Central memory CD8-positive, alpha-beta T cell (primary cell): ENCODE measurements around the gene TMEM107.

Experiments used
- ATAC-seq: fragments of 150-1000 bp; cut with Tn5 transposase; replicated peaks from 2 replicates; pipeline ENCODE4 v1.10.0; 2022; ENCODE audit warnings: mild to moderate bottlenecking, moderate FRiP score, moderate number of reproducible peaks; ENCODE audit not compliant: poor library complexity, severe bottlenecking; ENCODE audit errors: extremely low read depth
- DNase-seq, 2 donors: peaks; one replicate each; pipeline ENCODE4 v3.0.0; 2021; ENCODE audit warnings: low spot score in 2 of 2
- H3K27ac Mint-ChIP-seq: one replicate; pipeline ENCODE4 v1.8.0; 2022; ENCODE audit warnings: low read depth, mild to moderate bottlenecking, moderate library complexity, mixed read lengths
- H3K27me3 Mint-ChIP-seq: one replicate; pipeline ENCODE4 v1.8.0; 2022; ENCODE audit warnings: mixed read lengths
- H3K36me3 Mint-ChIP-seq: one replicate; pipeline ENCODE4 v1.8.0; 2022; ENCODE audit warnings: mild to moderate bottlenecking, moderate library complexity, mixed read lengths; ENCODE audit not compliant: insufficient read depth
- H3K4me1 Mint-ChIP-seq: one replicate; pipeline ENCODE4 v1.8.0; 2022; ENCODE audit warnings: mixed read lengths
- H3K4me3 Mint-ChIP-seq: one replicate; pipeline ENCODE4 v1.8.0; 2022; ENCODE audit warnings: mild to moderate bottlenecking, moderate library complexity, mixed read lengths
- H3K9me3 Mint-ChIP-seq: one replicate; pipeline ENCODE4 v1.8.0; 2022; ENCODE audit warnings: mixed read lengths

Gene TMEM107

GRCh38 chr17:8140065-8141029, 35.8 kb downstream of the TMEM107 start:
- Mint-ChIP-seq H3K4me1 (no peaks in the 10 kb centered on the region), H3K27me3 (no peaks in the 10 kb centered on the region), H3K9me3 (no peaks in the 10 kb centered on the region), H3K36me3 (peaks cover 44% of the 10 kb centered on the region), H3K27ac (peak overlapping the region; percentile 91), H3K4me3 (peak overlapping the region; percentile 44)
- DNase-seq (no peak), ATAC-seq (no peak)

GRCh38 chr17:8138672-8139371, 37.4 kb downstream of the TMEM107 start:
- Mint-ChIP-seq H3K4me1 (no peaks in the 10 kb centered on the region), H3K27ac (no peak overlapping the region), H3K27me3 (no peaks in the 10 kb centered on the region), H3K9me3 (no peaks in the 10 kb centered on the region), H3K4me3 (no peak overlapping the region), H3K36me3 (peaks cover 31% of the 10 kb centered on the region)
- DNase-seq (peak; percentile 98), ATAC-seq (peak; percentile 89)

GRCh38 chr17:8138374-8138671, 37.9 kb downstream of the TMEM107 start:
- Mint-ChIP-seq H3K27me3 (no peaks in the 10 kb centered on the region), H3K36me3 (peaks cover 26% of the 10 kb centered on the region), H3K4me3 (no peak overlapping the region), H3K27ac (no peak overlapping the region), H3K4me1 (no peaks in the 10 kb centered on the region), H3K9me3 (no peaks in the 10 kb centered on the region)
- ATAC-seq (no peak), DNase-seq (no peak)

GRCh38 chr17:8137645-8138373, 38.4 kb downstream of the TMEM107 start:
- H3K4me3 Mint-ChIP-seq, result no peak overlapping the region
- DNase-seq (no peak), ATAC-seq (no peak)
- H3K9me3 Mint-ChIP-seq, result no peaks in the 10 kb centered on the region
- H3K4me1 Mint-ChIP-seq, result no peaks in the 10 kb centered on the region
- no peak overlapping the region for H3K27ac Mint-ChIP-seq
- peaks cover 21% of the 10 kb centered on the region for H3K36me3 Mint-ChIP-seq
- H3K27me3 Mint-ChIP-seq, result no peaks in the 10 kb centered on the region

- H3K27me3 Mint-ChIP-seq, result no peaks in the 10 kb centered on the region
- no peak overlapping the region for H3K27ac Mint-ChIP-seq
- no peaks in the 10 kb centered on the region for H3K4me1 Mint-ChIP-seq
Observed at GRCh38 chr17:8133941-8134340, 42.2 kb downstream of the TMEM107 start.

GRCh38 chr17:8133399-8133798, 42.8 kb downstream of the TMEM107 start:
- Mint-ChIP-seq H3K4me1 (no peaks in the 10 kb centered on the region), H3K4me3 (no peak overlapping the region)

More at GRCh38 chr17:8133941-8134340, 42.2 kb downstream of the TMEM107 start:
- no peak overlapping the region for H3K4me3 Mint-ChIP-seq
- H3K9me3 Mint-ChIP-seq, result no peaks in the 10 kb centered on the region
- H3K36me3 Mint-ChIP-seq, result peaks cover 6% of the 10 kb centered on the region
- DNase-seq, result no peak
- ATAC-seq, result no peak

DNA sequence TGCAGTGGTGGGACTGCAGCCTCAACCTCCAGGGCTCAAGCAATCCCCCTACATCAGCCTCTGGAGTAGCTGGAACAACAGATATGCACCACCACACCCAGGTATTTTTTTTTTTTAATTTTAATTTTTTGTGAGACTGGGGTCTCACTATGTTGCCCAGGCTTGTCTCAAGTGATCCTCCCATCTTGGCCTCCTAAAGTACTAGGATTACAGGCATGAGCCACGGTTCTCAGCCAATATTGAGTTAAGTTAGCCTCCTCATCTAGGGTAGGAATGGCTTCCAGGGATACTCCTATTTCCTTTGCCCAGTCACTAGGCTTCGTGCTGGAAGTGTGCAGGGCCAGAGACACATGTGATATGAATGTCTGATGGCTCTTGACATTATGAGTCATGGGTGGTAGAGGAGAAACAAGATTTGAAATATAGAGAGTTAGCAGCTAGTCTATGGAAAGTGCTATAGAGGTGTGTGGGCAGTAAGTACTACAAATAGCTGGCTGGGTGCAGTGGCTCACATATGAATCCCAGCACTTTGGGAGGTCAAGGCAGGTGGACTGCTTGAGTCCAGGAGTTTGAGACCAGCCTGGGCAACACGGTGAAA, 44.2 kb downstream of the TMEM107 start:
- peaks cover 7% of the 10 kb centered on the region for H3K27me3 Mint-ChIP-seq

More at GRCh38 chr17:8133399-8133798, 42.8 kb downstream of the TMEM107 start:
- DNase-seq (no peak), ATAC-seq (no peak)
- Mint-ChIP-seq H3K9me3 (no peaks in the 10 kb centered on the region), H3K36me3 (peaks cover 6% of the 10 kb centered on the region), H3K27me3 (no peaks in the 10 kb centered on the region), H3K27ac (no peak overlapping the region)

DNA sequence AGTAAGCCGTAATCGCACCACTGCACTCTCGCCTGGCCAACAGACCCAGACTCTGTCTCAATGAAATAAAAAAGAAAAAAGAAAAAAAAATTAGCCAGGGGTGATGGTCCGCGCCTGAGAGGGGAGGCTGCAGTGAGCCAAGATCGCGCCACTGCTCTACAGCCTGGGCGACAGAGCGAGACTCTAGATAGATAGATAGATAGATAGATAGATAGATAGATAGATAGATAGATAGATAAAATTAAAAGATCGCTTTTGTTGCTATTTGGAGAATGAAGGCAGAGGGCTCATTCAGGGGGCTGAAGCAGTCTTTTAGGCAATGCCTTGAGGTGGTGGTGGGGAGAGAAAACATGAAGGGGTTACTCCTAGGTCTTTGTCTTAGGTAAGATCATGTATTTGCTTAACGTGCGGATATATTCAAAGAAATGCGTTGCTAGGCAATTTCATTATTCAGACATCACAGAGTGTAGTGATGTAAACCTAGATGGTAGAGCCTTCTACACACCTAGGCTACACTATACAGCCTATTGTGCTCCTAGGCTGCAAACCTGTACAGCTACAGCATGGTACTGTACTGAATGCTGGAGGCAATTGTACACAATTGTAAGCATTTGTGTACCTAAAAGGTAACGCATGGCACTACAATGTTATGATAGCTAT, 47.9 kb downstream of the TMEM107 start:
- ATAC-seq (no peak), DNase-seq (no peak)
- H3K27me3 Mint-ChIP-seq, result peaks cover 36% of the 10 kb centered on the region
- H3K36me3 Mint-ChIP-seq, result peaks cover 30% of the 10 kb centered on the region
- H3K4me1 Mint-ChIP-seq, result peaks cover 42% of the 10 kb centered on the region
- no peaks in the 10 kb centered on the region for H3K9me3 Mint-ChIP-seq
- H3K4me3 Mint-ChIP-seq, result no peak overlapping the region
- H3K27ac Mint-ChIP-seq, result no peak overlapping the region

More for the DNA sequence above, 44.2 kb downstream of the TMEM107 start:
- Mint-ChIP-seq H3K27ac (no peak overlapping the region), H3K4me3 (no peak overlapping the region), H3K36me3 (peaks cover 5% of the 10 kb centered on the region), H3K4me1 (peaks cover 5% of the 10 kb centered on the region), H3K9me3 (no peaks in the 10 kb centered on the region)
- no peak for DNase-seq
- no peak for ATAC-seq

DNA sequence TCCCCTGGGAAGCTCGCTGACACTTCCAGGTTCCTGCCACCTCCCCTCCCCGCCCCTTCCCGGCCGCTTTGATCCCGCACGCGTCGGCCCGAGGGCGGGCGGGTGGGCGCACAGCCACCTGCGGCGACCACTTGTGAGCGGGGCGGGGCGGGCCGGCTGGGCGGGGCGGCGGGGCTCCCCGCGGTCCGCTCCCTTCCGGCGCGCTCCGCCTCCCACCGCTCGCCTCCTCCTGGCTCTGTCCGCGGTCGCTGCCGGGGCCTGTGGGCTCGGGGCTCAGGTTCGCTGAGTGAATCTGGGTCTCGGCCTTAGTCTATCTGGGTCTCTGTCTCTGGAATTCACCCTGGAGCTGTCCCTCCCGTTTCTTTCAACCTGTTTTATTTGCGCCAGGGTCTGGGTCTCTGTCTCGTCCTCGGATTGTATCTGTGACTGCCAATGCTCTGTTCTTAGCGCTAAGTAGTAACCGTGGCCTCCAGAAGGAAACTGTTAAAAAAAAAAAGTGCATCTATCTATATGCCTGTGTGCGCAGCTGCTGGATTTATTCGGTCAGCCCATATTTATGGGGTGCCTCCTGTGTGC, 49.6 kb downstream of the TMEM107 start:
- Mint-ChIP-seq H3K4me3 (peak overlapping the region; percentile 96), H3K4me1 (peaks cover 53% of the 10 kb centered on the region), H3K27me3 (peaks cover 42% of the 10 kb centered on the region), H3K9me3 (no peaks in the 10 kb centered on the region), H3K36me3 (peaks cover 37% of the 10 kb centered on the region), H3K27ac (peak overlapping the region; percentile 99)
- DNase-seq (no peak), ATAC-seq (peak; percentile 29)

- peak overlapping the region; percentile 96 for H3K4me3 Mint-ChIP-seq
- H3K9me3 Mint-ChIP-seq, result no peaks in the 10 kb centered on the region
- H3K27me3 Mint-ChIP-seq, result peaks cover 46% of the 10 kb centered on the region
- H3K4me1 Mint-ChIP-seq, result peaks cover 56% of the 10 kb centered on the region
- ATAC-seq (no peak), DNase-seq (no peak)
- H3K36me3 Mint-ChIP-seq, result peaks cover 42% of the 10 kb centered on the region
- H3K27ac Mint-ChIP-seq, result peak overlapping the region; percentile 99
Observed at GRCh38 chr17:8125947-8126490, 50.2 kb downstream of the TMEM107 start.

DNA sequence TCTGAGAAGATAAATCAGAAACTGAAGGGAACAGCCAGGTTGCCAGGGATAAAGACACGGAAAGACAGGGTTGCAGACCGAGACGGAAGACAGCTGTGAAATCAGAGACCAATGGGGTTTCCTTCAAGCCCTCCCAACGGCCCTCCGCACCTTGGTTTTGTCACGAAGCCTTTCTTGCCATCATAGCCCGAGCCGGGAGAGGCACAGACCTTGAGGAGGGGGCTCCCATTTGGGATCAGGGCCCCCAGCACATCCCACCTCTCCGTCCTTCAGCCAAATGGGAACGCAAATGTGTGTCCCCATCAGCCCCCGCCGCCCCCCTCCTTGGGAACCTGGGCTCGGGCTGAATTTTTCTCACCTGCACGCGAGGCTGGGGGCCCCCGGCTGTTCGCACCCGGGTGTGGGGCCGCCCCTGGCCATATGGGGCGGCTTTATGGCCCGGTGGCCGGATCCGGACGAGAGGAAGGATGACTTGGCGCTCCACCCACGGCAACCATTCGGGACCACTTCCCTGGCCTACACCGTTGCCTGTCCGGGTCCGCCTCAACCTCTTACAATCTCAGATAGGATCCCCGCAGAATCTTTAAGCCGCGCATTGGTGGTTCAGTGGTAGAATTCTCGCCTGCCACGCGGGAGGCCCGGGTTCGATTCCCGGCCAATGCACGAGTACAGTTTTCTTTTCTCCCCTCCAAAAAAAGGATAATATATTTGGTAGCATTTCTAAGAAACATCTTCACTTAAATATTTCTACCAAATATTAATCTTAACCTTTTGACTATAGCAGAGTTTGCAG, 50.8 kb downstream of the TMEM107 start:
- peaks cover 53% of the 10 kb centered on the region for H3K27me3 Mint-ChIP-seq
- DNase-seq, result peak; percentile 88 to 96
- H3K27ac Mint-ChIP-seq, result peak overlapping the region; percentile 99
- H3K36me3 Mint-ChIP-seq, result peaks cover 48% of the 10 kb centered on the region
- ATAC-seq, result peak; percentile 57
- H3K4me1 Mint-ChIP-seq, result peaks cover 62% of the 10 kb centered on the region
- no peaks in the 10 kb centered on the region for H3K9me3 Mint-ChIP-seq
- peak overlapping the region; percentile 96 for H3K4me3 Mint-ChIP-seq
